SJCRH30 (cell line): Measurements from ENCODE around the gene ZBTB4. TPM values are rescaled to one million over a fixed set of nuclear protein-coding genes. Genes with fewer than 3 reads are reported as not detected.

Source experiments
- DNase-seq, 2 experiments: peaks; one replicate each; pipeline ENCODE4 v3.0.0-alpha.2; 2015 to 2020
- H3K27ac ChIP-seq: fragments of 250-450 bp; sonication (Bioruptor Pico); 2 replicates; pipeline ENCODE4 v1.5.1; 2020; ENCODE audit warnings: mild to moderate bottlenecking, moderate library complexity
- H3K27me3 ChIP-seq: fragments of 250-450 bp; sonication (Bioruptor Pico); 2 replicates; pipeline ENCODE4 v1.5.1; 2020; ENCODE audit warnings: mild to moderate bottlenecking, moderate library complexity
- H3K36me3 ChIP-seq: fragments of 250-450 bp; sonication (Bioruptor Pico); 2 replicates; pipeline ENCODE4 v1.5.1; 2020; ENCODE audit warnings: mild to moderate bottlenecking, moderate library complexity
- H3K4me1 ChIP-seq: fragments of 250-450 bp; sonication (Bioruptor Pico); 2 replicates; pipeline ENCODE4 v1.5.1; 2020; ENCODE audit warnings: mild to moderate bottlenecking, moderate library complexity
- H3K4me3 ChIP-seq: fragments of 250-450 bp; sonication (Bioruptor Pico); 2 replicates; pipeline ENCODE4 v1.5.1; 2020; ENCODE audit warnings: mild to moderate bottlenecking, moderate library complexity
- H3K9me3 ChIP-seq: fragments of 250-450 bp; sonication (Bioruptor Pico); replicated peaks from 2 replicates; pipeline ENCODE4 v1.5.1; 2020; ENCODE audit warnings: mild to moderate bottlenecking, moderate library complexity
- total RNA-seq: library from RNA; depleted of rRNA; stranded (reverse); fragments of >200 nt; shearing (Covaris generic); gene quantifications from 2 replicates; pipeline ENCODE4 v1.2.3, GENCODE V29; 2014; rRNA removed

Gene ZBTB4
- total RNA-seq, 1 experiment from 2014 or later: 5.3 TPM

DNA sequence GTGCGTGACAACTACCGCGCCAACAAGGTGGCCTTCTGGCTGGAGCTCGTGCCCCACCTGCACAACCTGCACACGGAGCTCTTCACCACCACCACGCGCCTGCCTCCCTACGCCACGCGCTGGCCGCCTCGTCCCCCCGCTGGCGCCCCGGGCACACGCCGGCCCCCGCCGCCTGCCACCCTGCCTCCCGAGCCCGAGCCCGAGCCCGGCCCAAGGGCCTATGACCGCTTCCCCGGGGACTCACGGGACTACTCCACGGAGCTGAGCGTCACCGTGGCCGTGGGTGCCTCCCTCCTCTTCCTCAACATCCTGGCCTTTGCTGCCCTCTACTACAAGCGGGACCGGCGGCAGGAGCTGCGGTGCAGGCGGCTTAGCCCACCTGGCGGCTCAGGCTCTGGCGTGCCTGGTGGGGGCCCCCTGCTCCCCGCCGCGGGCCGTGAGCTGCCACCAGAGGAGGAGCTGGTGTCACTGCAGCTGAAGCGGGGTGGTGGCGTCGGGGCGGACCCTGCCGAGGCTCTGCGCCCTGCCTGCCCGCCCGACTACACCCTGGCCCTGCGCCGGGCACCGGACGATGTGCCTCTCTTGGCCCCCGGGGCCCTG is 62.3 kb downstream of the ZBTB4 start:
- Histone ChIP-seq H3K9me3 (no peaks in the 10 kb centered on the region), H3K27ac (no peak overlapping the region), H3K4me1 (no peaks in the 10 kb centered on the region), H3K27me3 (no peaks in the 10 kb centered on the region), H3K36me3 (no peaks in the 10 kb centered on the region), H3K4me3 (no peak overlapping the region)
- DNase-seq: no peak

DNA sequence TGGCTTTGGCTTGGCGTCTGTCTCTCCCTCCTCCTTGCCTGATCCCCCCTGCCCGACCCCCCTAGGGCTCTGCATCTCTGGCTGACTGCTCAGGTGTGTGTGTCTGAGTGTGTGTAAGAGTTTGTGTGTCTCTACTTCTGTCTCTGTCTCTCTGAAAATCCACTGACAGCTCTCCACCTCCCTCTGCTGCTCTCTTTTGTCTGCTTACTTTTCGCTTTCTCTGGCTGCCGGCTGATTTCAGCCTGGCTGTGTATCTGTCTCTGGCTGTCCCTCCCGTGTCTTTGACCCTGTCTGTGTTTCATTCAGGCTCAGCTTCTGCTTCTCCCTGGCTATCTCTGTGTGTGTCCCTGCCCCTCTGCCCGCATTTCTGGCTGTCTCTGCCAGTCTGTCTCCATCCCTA is 63.1 kb downstream of the ZBTB4 start:
- Histone ChIP-seq H3K36me3 (no peaks in the 10 kb centered on the region), H3K27me3 (no peaks in the 10 kb centered on the region), H3K4me1 (no peaks in the 10 kb centered on the region), H3K9me3 (no peaks in the 10 kb centered on the region), H3K4me3 (no peak overlapping the region), H3K27ac (no peak overlapping the region)
- no peak for DNase-seq

DNA sequence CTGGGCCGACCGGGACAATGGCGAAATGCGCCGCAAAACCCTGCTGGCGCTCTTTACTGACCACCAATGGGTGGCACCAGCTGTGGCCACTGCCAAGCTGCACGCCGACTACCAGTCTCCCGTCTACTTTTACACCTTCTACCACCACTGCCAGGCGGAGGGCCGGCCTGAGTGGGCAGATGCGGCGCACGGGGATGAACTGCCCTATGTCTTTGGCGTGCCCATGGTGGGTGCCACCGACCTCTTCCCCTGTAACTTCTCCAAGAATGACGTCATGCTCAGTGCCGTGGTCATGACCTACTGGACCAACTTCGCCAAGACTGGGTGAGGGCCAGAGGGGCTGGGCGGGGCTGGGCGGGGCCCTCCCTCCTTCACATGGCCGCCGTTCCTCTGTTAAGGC is 63.6 kb downstream of the ZBTB4 start:
- Histone ChIP-seq H3K36me3 (no peaks in the 10 kb centered on the region), H3K27ac (no peak overlapping the region), H3K4me1 (no peaks in the 10 kb centered on the region), H3K4me3 (no peak overlapping the region), H3K9me3 (no peaks in the 10 kb centered on the region), H3K27me3 (no peaks in the 10 kb centered on the region)
- no peak for DNase-seq

DNA sequence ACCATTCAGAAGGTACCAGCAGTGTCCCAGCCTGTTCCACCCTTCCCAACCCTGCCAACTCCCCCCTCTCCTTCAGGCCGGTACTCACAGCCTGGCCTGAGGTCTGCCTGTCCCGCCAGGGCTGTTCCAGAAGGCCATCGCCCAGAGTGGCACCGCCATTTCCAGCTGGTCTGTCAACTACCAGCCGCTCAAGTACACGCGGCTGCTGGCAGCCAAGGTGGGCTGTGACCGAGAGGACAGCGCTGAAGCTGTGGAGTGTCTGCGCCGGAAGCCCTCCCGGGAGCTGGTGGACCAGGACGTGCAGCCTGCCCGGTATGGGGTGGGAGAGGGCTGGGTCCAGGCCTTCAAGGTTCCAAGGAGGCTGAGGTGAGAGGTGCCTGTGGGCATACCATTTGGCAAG is 64.6 kb downstream of the ZBTB4 start:
- Histone ChIP-seq H3K4me3 (no peak overlapping the region), H3K9me3 (no peaks in the 10 kb centered on the region), H3K27ac (no peak overlapping the region), H3K36me3 (no peaks in the 10 kb centered on the region), H3K4me1 (no peaks in the 10 kb centered on the region), H3K27me3 (no peaks in the 10 kb centered on the region)
- no peak for DNase-seq

DNA sequence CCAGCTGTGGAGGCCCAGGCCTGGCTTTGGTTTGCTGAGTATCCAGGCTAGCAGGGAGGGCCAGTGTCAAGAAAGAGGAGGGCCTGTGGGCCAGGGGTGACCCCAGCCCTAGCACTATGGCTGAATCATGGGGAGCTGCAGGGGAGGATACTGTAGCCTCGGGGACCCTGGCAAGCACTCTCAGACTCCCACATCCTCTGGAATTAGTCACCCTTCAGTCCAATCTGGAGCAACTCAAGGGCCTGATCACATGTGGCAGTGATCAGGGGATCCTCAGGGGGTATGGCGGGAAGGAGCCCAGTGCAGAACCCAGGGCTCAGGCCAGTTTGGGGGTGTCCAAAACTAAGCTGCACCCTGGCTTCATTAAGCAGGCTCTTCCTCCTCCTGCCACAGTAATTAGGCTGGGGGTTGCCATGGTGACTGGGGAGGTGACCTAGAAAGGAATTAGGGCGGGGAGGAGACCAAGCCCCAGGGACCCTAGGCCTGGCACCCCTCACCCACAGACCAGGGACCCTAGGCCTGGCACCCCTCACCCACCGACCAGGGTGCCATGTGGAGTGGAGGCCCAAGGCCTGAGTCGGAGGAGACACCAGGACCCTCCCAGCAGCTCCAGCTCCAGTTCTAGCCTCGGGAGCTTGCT is 66.0 kb downstream of the ZBTB4 start:
- Histone ChIP-seq H3K36me3 (no peaks in the 10 kb centered on the region), H3K9me3 (no peaks in the 10 kb centered on the region), H3K4me3 (no peak overlapping the region), H3K27ac (no peak overlapping the region), H3K4me1 (no peaks in the 10 kb centered on the region), H3K27me3 (no peaks in the 10 kb centered on the region)
- no peak for DNase-seq

DNA sequence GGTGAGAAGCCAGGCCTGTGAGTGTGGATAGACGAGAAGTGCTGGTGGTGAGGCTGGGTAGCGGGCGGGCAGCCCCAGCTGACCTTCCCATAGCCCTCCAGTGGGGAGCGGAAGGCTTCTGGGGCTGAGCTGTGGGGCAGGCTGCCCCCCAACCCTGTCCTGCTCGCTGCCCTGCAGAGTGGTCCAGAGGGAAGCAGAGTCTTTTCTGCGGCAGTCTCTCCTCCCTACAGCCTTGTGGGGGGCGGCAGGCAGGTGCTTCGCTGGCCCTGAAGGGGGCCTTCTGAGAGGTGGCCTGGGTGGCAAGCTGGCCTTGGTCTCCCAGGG is 68.0 kb downstream of the ZBTB4 start:
- DNase-seq: no peak
- Histone ChIP-seq H3K27ac (no peak overlapping the region), H3K9me3 (no peaks in the 10 kb centered on the region), H3K4me3 (no peak overlapping the region), H3K36me3 (no peaks in the 10 kb centered on the region), H3K27me3 (no peaks in the 10 kb centered on the region), H3K4me1 (no peaks in the 10 kb centered on the region)

DNA sequence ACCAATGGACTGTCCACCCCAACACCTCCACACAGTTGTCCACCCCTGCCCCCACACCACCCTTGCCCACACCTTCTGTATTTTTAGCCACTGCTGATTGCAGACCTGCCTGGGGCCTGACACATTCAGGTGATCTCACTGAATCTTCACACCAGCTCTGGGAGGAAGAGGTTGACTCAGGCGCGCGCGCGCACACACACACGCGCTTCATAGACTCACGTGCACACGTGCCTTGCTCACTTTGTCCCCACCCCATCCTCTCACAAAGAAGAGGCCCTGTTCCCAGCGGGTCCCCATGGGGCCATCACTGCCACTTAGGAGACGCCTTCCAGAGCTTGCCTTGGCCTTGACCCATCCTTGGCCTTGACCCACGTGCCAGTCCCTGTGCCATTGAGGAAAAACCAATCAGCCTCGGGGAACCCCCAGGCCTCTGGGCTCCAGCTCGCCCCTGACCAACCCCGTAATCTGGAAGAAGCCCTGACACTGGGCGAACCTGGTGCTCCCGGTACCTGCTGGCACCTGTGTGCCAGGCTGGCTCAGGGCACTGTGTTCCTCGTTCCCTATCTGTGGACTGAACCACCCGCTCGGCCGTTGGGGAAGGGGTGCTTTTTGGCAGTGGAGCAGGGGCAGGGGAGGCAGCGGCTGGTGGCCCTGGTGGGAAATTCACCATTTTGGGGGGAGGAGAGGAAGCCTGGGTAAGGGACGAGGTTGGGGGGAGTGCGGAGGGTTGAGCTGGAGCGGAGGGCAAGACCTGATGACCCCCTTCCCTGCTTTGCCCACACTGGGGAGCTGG is 68.6 kb downstream of the ZBTB4 start:
- DNase-seq: no peak
- Histone ChIP-seq H3K27ac (no peak overlapping the region), H3K9me3 (no peaks in the 10 kb centered on the region), H3K36me3 (no peaks in the 10 kb centered on the region), H3K4me1 (no peaks in the 10 kb centered on the region), H3K27me3 (no peaks in the 10 kb centered on the region), H3K4me3 (no peak overlapping the region)

DNA sequence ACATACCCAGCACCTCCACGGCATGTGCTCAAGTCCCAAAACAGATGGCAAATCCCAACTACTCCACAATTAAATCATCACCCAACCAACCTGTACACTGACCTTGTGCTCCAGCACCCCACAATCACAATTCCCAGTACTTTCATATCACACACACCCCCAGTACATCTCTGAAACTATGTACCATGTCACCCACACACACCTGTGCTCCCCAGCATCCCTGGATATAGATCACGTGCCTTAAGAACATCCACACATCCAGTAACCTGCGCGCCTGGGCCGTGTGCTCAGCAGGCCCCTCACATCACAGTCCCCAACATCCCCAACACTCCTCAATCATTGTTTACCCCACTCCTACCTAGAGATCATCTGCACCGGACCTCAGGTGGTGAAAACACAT is 69.7 kb downstream of the ZBTB4 start:
- Histone ChIP-seq H3K9me3 (no peaks in the 10 kb centered on the region), H3K4me1 (no peaks in the 10 kb centered on the region), H3K4me3 (no peak overlapping the region), H3K36me3 (no peaks in the 10 kb centered on the region), H3K27me3 (no peaks in the 10 kb centered on the region), H3K27ac (no peak overlapping the region)
- no peak for DNase-seq

Other genes with a start within 250 kb of the ZBTB4 start
- 33.4 and 39.0 TPM in 2 replicates for gene DVL2, start 245.1 kb downstream of the ZBTB4 start, total RNA-seq
- gene PHF23, start 240.2 kb downstream of the ZBTB4 start, total RNA-seq: 28.7 and 30.9 TPM in 2 replicates
- 139 and 141 TPM in 2 replicates for gene GABARAP, start 237.2 kb downstream of the ZBTB4 start, total RNA-seq
- 36.1 and 36.9 TPM in 2 replicates for gene CTDNEP1, start 227.9 kb downstream of the ZBTB4 start, total RNA-seq
- gene ELP5, start 227.4 kb downstream of the ZBTB4 start, total RNA-seq: 39.6 and 43.8 TPM in 2 replicates
- gene CLDN7, start 217.2 kb downstream of the ZBTB4 start, total RNA-seq: 0.25 and 0.34 TPM in 2 replicates
- 1.3 and 1.5 TPM in 2 replicates for gene SLC2A4, start 197.9 kb downstream of the ZBTB4 start, total RNA-seq
- not detected in 2 replicates for gene YBX2, start 185.0 kb downstream of the ZBTB4 start, total RNA-seq
- 339 and 372 TPM in 2 replicates for gene EIF5A, start 172.0 kb downstream of the ZBTB4 start, total RNA-seq
- 32.2 and 39.7 TPM in 2 replicates for gene GPS2, start 164.3 kb downstream of the ZBTB4 start, total RNA-seq
- 18.7 and 19.7 TPM in 2 replicates for gene NEURL4, start 150.3 kb downstream of the ZBTB4 start, total RNA-seq
- gene ACAP1, start 143.1 kb downstream of the ZBTB4 start, total RNA-seq: 0.20 and 0.67 TPM in 2 replicates
- gene KCTD11, start 127.5 kb downstream of the ZBTB4 start, total RNA-seq: 1.7 and 2.6 TPM in 2 replicates
- gene TMEM95, start 124.5 kb downstream of the ZBTB4 start, total RNA-seq: not detected in 2 replicates
- not detected in 2 replicates for gene TNK1, start 98.5 kb downstream of the ZBTB4 start, total RNA-seq
- 5.9 and 6.7 TPM in 2 replicates for gene PLSCR3, start 85.1 kb downstream of the ZBTB4 start, total RNA-seq
- 62.4 and 71.8 TPM in 2 replicates for gene TMEM256, start 75.5 kb downstream of the ZBTB4 start, total RNA-seq
- 5.0 and 6.8 TPM in 2 replicates for gene NLGN2, start 71.8 kb downstream of the ZBTB4 start, total RNA-seq
- not detected in 2 replicates for gene SPEM1, start 59.3 kb downstream of the ZBTB4 start, total RNA-seq
- gene SPEM2, start 54.0 kb downstream of the ZBTB4 start, total RNA-seq: not detected in 2 replicates
- gene SPEM3, start 50.8 kb downstream of the ZBTB4 start, total RNA-seq: not detected in 2 replicates
- gene TMEM102, start 44.2 kb downstream of the ZBTB4 start, total RNA-seq: 0.10 and 0.53 TPM in 2 replicates
- gene FGF11, start 40.1 kb downstream of the ZBTB4 start, total RNA-seq: 4.0 and 5.0 TPM in 2 replicates
- 33.3 and 36.9 TPM in 2 replicates for gene CHRNB1, start 34.6 kb downstream of the ZBTB4 start, total RNA-seq
- gene SLC35G6, start 1.8 kb upstream of the ZBTB4 start, total RNA-seq: not detected in 2 replicates
- 27.7 and 32.0 TPM in 2 replicates for gene POLR2A, start 4.7 kb upstream of the ZBTB4 start, total RNA-seq
- not detected in 2 replicates for gene TNFSF12, start 69.4 kb upstream of the ZBTB4 start, total RNA-seq
- 0.40 and 0.41 TPM in 2 replicates for gene TNFSF13, start 79.1 kb upstream of the ZBTB4 start, total RNA-seq
- gene SENP3, start 82.3 kb upstream of the ZBTB4 start, total RNA-seq: 63.8 and 73.6 TPM in 2 replicates
- gene CD68, start 100.0 kb upstream of the ZBTB4 start, total RNA-seq: 0.18 TPM in 1 of 2 replicates, not detected in the other
- 44.1 and 49.9 TPM in 2 replicates for gene MPDU1, start 104.2 kb upstream of the ZBTB4 start, total RNA-seq
- 0.10 and 0.30 TPM in 2 replicates for gene SOX15, start 110.5 kb upstream of the ZBTB4 start, total RNA-seq
- 30.2 and 30.6 TPM in 2 replicates for gene FXR2, start 135.3 kb upstream of the ZBTB4 start, total RNA-seq
- gene SAT2, start 148.2 kb upstream of the ZBTB4 start, total RNA-seq: 17.3 and 17.6 TPM in 2 replicates
- 0.14 and 0.38 TPM in 2 replicates for gene SHBG, start 150.5 kb upstream of the ZBTB4 start, total RNA-seq
- 0.04 and 0.10 TPM in 2 replicates for gene ATP1B2, start 171.3 kb upstream of the ZBTB4 start, total RNA-seq
- 37.8 and 39.5 TPM in 2 replicates for gene TP53, start 207.9 kb upstream of the ZBTB4 start, total RNA-seq
- gene WRAP53, start 208.8 kb upstream of the ZBTB4 start, total RNA-seq: 14.9 and 15.6 TPM in 2 replicates
- gene EFNB3, start 225.6 kb upstream of the ZBTB4 start, total RNA-seq: 3.5 and 4.1 TPM in 2 replicates
- gene DNAH2, start 238.1 kb upstream of the ZBTB4 start, total RNA-seq: not detected in 2 replicates